Skin of body (tissue), 2 donors: Measurements from ENCODE around the gene UBE2QL1. TPM values are rescaled to one million over a fixed set of nuclear protein-coding genes. Genes with fewer than 3 reads are reported as not detected.

Source experiments
- DNase-seq: peaks from one replicate; lab custom pipeline; 2025; lab: John Stamatoyannopoulos, UW
- total RNA-seq: library from RNA; depleted of rRNA; stranded (reverse); fragments of >200 nt; gene quantifications from one replicate; pipeline ENCODE4 v1.2.3, GENCODE V29; 2014

Gene UBE2QL1
- total RNA-seq, 1 donor from 2014 or later = 0.89 TPM

GRCh38 chr5:6427694-6428093 lies 21.0 kb upstream of the UBE2QL1 start:
- DNase-seq = no peak

- no peak for DNase-seq
Measured at GRCh38 chr5:6430418-6431028, 18.1 kb upstream of the UBE2QL1 start.

- no peak for DNase-seq
Measured at GRCh38 chr5:6431214-6432195, 17.2 kb upstream of the UBE2QL1 start.

GRCh38 chr5:6432206-6432605 lies 16.5 kb upstream of the UBE2QL1 start:
- no peak for DNase-seq

GRCh38 chr5:6434731-6435130 lies 13.9 kb upstream of the UBE2QL1 start:
- no peak for DNase-seq

- DNase-seq = no peak
Measured at GRCh38 chr5:6435356-6435755, 13.3 kb upstream of the UBE2QL1 start.

- no peak for DNase-seq
Measured at GRCh38 chr5:6436715-6437331, 11.8 kb upstream of the UBE2QL1 start.

GRCh38 chr5:6439588-6440550 lies 8.8 kb upstream of the UBE2QL1 start:
- no peak for DNase-seq

- no peak for DNase-seq
Measured at GRCh38 chr5:6442333-6442732, 6.3 kb upstream of the UBE2QL1 start.

- no peak for DNase-seq
Measured at GRCh38 chr5:6443326-6443725, 5.3 kb upstream of the UBE2QL1 start.

- DNase-seq = no peak
Measured at GRCh38 chr5:6446042-6446441, 2.6 kb upstream of the UBE2QL1 start.

- no peak for DNase-seq
Measured at GRCh38 chr5:6446626-6447309, 1.9 kb upstream of the UBE2QL1 start.

- no peak for DNase-seq
Measured at GRCh38 chr5:6447384-6448140, 1.1 kb upstream of the UBE2QL1 start.

- no peak for DNase-seq
Measured at GRCh38 chr5:6448141-6448491, 543 bp upstream of the UBE2QL1 start.

GRCh38 chr5:6449465-6450158 lies 953 bp downstream of the UBE2QL1 start:
- DNase-seq = no peak

GRCh38 chr5:6450319-6450833 lies 1.7 kb downstream of the UBE2QL1 start:
- DNase-seq = no peak

GRCh38 chr5:6452622-6453504 lies 4.2 kb downstream of the UBE2QL1 start:
- no peak for DNase-seq
